A549 (cell line): ENCODE results near the gene PSAPL1. TPM values are rescaled to one million over a fixed set of nuclear protein-coding genes. Genes with fewer than 3 reads are reported as not detected.

Source experiments
- ATAC-seq, 2 experiments: fragments of 200-7000 bp in 1 of 2; fragments of >200 bp in 1 of 2; cut with Nextera tagmentation in 1 of 2; cut with Tn5 transposase in 1 of 2; 3 replicates each; pipeline versions ENCODE4 v1.8.0 to v1.9.1; 2018 to 2020; ENCODE audit warnings: mild to moderate bottlenecking in 1 of 2, moderate library complexity in 1 of 2
- CTCF ChIA-PET: fragments of 300-600 bp; sonication (Branson Sonifier 250); formaldehyde crosslinking; extraction: SDS; loops from one replicate; lab custom pipeline; 2021; ENCODE audit warnings: antibody characterized with exemption, inconsistent platforms; lab: Yijun Ruan, JAX
- POLR2A ChIA-PET: fragments of 350-600 bp; formaldehyde crosslinking; extraction: SDS; loops from one replicate; lab custom pipeline; 2021; ENCODE audit warnings: antibody characterized with exemption, inconsistent platforms; lab: Yijun Ruan, JAX
- DNase-seq, 2 experiments: peaks; one replicate each; pipeline versions ENCODE4 v3.0.0 to v3.0.0-alpha.2; 2011 to 2016; ENCODE audit warnings: low read depth in 1 of 2, low spot score in 1 of 2
- FAIRE-seq: peaks from 2 replicates; lab custom pipeline; 2011; peaks lifted over from hg19 to GRCh38; lab: Jason Lieb, UNC
- H3K27ac ChIP-seq, 2 experiments: fragments of >200 bp; sonication (Bioruptor Twin); formaldehyde crosslinking; 3 replicates each; pipeline ENCODE4 v1.5.1; 2016 to 2017
- H3K4me1 ChIP-seq: fragments of >200 bp; sonication (Bioruptor Twin); formaldehyde crosslinking; 3 replicates; pipeline ENCODE4 v1.6.1; 2016
- H3K4me2 ChIP-seq: fragments of >200 bp; sonication (Bioruptor Twin); formaldehyde crosslinking; 3 replicates; pipeline ENCODE4 v1.6.1; 2016
- H3K4me3 ChIP-seq: fragments of >200 bp; sonication (Bioruptor Twin); formaldehyde crosslinking; 3 replicates; pipeline ENCODE4 v1.5.1; 2016
- H3K9me3 ChIP-seq: fragments of >200 bp; sonication (Bioruptor Twin); formaldehyde crosslinking; 3 replicates; pipeline ENCODE4 v1.6.1; 2016
- BHLHE40 ChIP-seq: IDR thresholded peaks from 2 replicates; pipeline ENCODE4 v1.6.1; 2012; ENCODE audit warnings: low read depth, low read length, inconsistent platforms
- CBX2 ChIP-seq: fragments of 200-600 bp; sonication (generic); IDR thresholded peaks from 2 replicates; pipeline ENCODE4 v1.6.1; 2016; ENCODE audit warnings: low read depth, mild to moderate bottlenecking, borderline replicate concordance
- CEBPB ChIP-seq, 2 experiments: fragments of >200 bp in 1 of 2; sonication (Bioruptor Twin) in 1 of 2; formaldehyde crosslinking in 1 of 2; IDR thresholded peaks; 2 replicates each; pipeline ENCODE4 v1.6.1; 2012 to 2016
- HDAC2 ChIP-seq: fragments of 200-600 bp; sonication (generic); IDR thresholded peaks from 2 replicates; pipeline ENCODE4 v1.6.1; 2016
- HOXA7 ChIP-seq: fragments of 250-450 bp; sonication (Bioruptor Pico); IDR thresholded peaks from 2 replicates; pipeline ENCODE4 v1.5.0; 2020; ENCODE audit warnings: mild to moderate bottlenecking, moderate library complexity
- JUNB ChIP-seq: fragments of >200 bp; sonication (Bioruptor Twin); formaldehyde crosslinking; IDR thresholded peaks from 2 replicates; pipeline ENCODE4 v1.6.1; 2016
- MAFK ChIP-seq: fragments of 450-650 bp; IDR thresholded peaks from 2 replicates; pipeline ENCODE4 v1.6.1; 2014; ENCODE audit not compliant: partially characterized antibody
- MAZ ChIP-seq: fragments of 150-350 bp; IDR thresholded peaks from 2 replicates; pipeline ENCODE4 v1.6.1; 2014; ENCODE audit warnings: antibody characterized with exemption, low read depth, low read length, borderline replicate concordance
- PHF8 ChIP-seq: fragments of 200-600 bp; sonication (generic); IDR thresholded peaks from 2 replicates; pipeline ENCODE4 v1.6.1; 2016; ENCODE audit warnings: low read depth, mild to moderate bottlenecking, antibody characterized with exemption, moderate library complexity, borderline replicate concordance
- POLR2A ChIP-seq: IDR thresholded peaks from 2 replicates; pipeline ENCODE4 v1.6.1; 2012; ENCODE audit warnings: mild to moderate bottlenecking, low read length
- POLR2AphosphoS2 ChIP-seq: conservative IDR thresholded peaks from 2 replicates; pipeline ENCODE4 v1.6.1; 2012; ENCODE audit warnings: low read length, improper control_type of control experiment, inconsistent platforms
- RAD21 ChIP-seq, 2 experiments: fragments of >200 bp in 1 of 2; sonication (Bioruptor Twin) in 1 of 2; formaldehyde crosslinking in 1 of 2; IDR thresholded peaks in 1 of 2; conservative IDR thresholded peaks in 1 of 2; 2 replicates in 1 of 2; 3 replicates in 1 of 2; pipeline ENCODE4 v1.6.1; 2012 to 2018; ENCODE audit warnings: inconsistent platforms in 1 of 2
- RARB ChIP-seq: fragments of 250-450 bp; sonication (Bioruptor Pico); IDR thresholded peaks from 2 replicates; pipeline ENCODE4 v1.8.0; 2021; ENCODE audit warnings: mild to moderate bottlenecking, moderate library complexity
- TP53 ChIP-seq: fragments of 250-450 bp; sonication (Bioruptor Pico); IDR thresholded peaks from 2 replicates; pipeline ENCODE4 v1.5.0; 2021; ENCODE audit warnings: mild to moderate bottlenecking, moderate library complexity
- ZFP36 ChIP-seq: fragments of 450-650 bp; IDR thresholded peaks from 2 replicates; pipeline ENCODE4 v1.6.1; 2014; ENCODE audit warnings: borderline replicate concordance; ENCODE audit not compliant: partially characterized antibody
- WGBS: methylation state at CpG from one replicate; pipeline ENCODE4 v1.1.6; 2017; ENCODE audit errors: missing lambda C conversion rate; 5-methylcytosine and 5-hydroxymethylcytosine counted together
- polyA plus RNA-seq, 4 experiments: library from polyadenylated mRNA; depleted of rRNA in 3 of 4; stranded (reverse); fragments of >200 nt; fragmentation: RNase III in 1 of 4; extraction: RNeasy Plus Mini Kit Qiagen cat#74134 plus additional on column Dnase treatment in 1 of 4; gene quantifications; 2 replicates in 3 of 4; 3 replicates in 1 of 4; pipeline ENCODE4 v1.2.3, GENCODE V29; 2011 to 2017
- TF ChIP-seq, protein P1 (sequence below): fragments of 200-600 bp; sonication (generic); IDR thresholded peaks from 2 replicates; pipeline ENCODE4 v1.6.1; 2016; ENCODE audit warnings: antibody characterized with exemption, mild to moderate bottlenecking, moderate library complexity
- TF ChIP-seq, protein P2 (sequence below): fragments of 250-450 bp; sonication (Bioruptor Pico); IDR thresholded peaks from 2 replicates; pipeline ENCODE4 v1.5.0; 2020; ENCODE audit warnings: low read depth, mild to moderate bottlenecking, moderate library complexity
- TF ChIP-seq, protein P3 (sequence below): fragments of >200 bp; sonication (Bioruptor Twin); formaldehyde crosslinking; IDR thresholded peaks from 3 replicates; pipeline ENCODE4 v1.6.1; 2016

Gene PSAPL1
- polyA plus RNA-seq, 2 of the 4 experiments (the other 2 are of a cell fraction): 0.04 to 0.05 TPM

- POLR2A ChIA-PET: no interaction called here
- CTCF ChIA-PET: interaction anchor here (0.9 kb wide), 1 partner anchor 56 kb away, joined by 3 read pairs; no protein-coding TSS in a partner anchor
These were observed 42.9 kb downstream of the PSAPL1 start for GRCh38 chr4:7391637-7392437.

DNA sequence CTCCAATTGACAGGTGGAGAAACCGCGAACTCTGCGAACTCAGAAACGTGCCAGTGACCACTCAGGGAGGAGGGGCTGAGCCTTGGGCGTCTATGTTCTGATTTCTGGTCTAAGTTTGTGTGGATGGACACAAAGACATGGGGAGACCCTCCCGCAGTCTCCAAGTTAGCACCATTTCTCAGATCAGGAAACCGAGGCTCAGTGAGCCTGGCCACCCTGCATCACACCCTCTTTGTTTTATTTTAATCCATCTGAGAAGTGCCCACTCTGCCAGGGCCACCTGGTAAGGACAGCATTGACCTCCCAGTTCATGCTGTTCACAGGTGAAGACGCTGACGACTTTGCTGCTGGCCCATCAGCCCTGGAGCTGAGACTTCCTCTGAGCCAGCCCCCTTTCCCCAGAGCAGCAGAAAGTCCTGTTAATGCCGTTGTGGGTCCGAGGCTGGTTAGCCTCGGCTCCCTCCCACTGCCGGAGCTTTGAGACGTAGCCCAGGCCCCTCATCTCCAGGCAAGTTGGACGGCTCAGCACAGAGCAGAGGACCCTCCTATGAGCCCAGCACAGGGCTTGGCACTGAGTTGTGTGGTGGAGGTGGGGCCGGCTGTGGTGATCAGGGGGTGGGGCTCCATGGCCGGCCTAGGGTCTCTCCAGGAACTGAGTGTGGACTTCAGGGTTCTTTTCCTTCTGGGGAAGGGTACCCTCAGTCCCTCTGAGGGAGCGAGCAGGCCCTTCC is 43.7 kb downstream of the PSAPL1 start:
- no peaks in the 10 kb centered on the region for H3K9me3 ChIP-seq
- ChIA-PET POLR2A (no interaction called here), CTCF (interaction anchor here (0.9 kb wide), 1 partner anchor 55 kb away, joined by 3 read pairs; no protein-coding TSS in a partner anchor)
- H3K4me2 ChIP-seq: no peak overlapping the region
- FAIRE-seq: no peak
- H3K4me3 ChIP-seq: no peak overlapping the region
- ATAC-seq: no peak
- no peak for DNase-seq
- no peak overlapping the region for H3K27ac ChIP-seq
- peaks cover 10% of the 10 kb centered on the region for H3K4me1 ChIP-seq
- 72% methylated on average over 17 of the region's 18 CpGs for WGBS
- TF ChIP-seq CEBPB (IDR thresholded peaks at IDR 0.05) (no peak), RARB (CRISPR knock-in tag) (no peak), TP53 (CRISPR knock-in tag) (no peak), BHLHE40 (no peak)

More at GRCh38 chr4:7391637-7392437, 42.9 kb downstream of the PSAPL1 start:
- Histone ChIP-seq H3K9me3 (no peaks in the 10 kb centered on the region), H3K4me2 (no peak overlapping the region), H3K4me3 (no peak overlapping the region), H3K27ac (no peak overlapping the region), H3K4me1 (peaks cover 10% of the 10 kb centered on the region)
- 72% methylated on average over 8 of the region's 18 CpGs for WGBS
- FAIRE-seq: no peak
- TF ChIP-seq MAZ (no peak), MAFK (no peak), HDAC2 (no peak), ZFP36 (no peak), PHF8 (no peak), RAD21 (conservative IDR thresholded peaks at IDR 0.05 in 1 of 2, IDR thresholded peaks at IDR 0.05 in 1 of 2) (no peak), HOXA7 (CRISPR knock-in tag) (no peak), POLR2AphosphoS2 (no peak), CBX2 (no peak)
- TF ChIP-seq, protein P1, sequence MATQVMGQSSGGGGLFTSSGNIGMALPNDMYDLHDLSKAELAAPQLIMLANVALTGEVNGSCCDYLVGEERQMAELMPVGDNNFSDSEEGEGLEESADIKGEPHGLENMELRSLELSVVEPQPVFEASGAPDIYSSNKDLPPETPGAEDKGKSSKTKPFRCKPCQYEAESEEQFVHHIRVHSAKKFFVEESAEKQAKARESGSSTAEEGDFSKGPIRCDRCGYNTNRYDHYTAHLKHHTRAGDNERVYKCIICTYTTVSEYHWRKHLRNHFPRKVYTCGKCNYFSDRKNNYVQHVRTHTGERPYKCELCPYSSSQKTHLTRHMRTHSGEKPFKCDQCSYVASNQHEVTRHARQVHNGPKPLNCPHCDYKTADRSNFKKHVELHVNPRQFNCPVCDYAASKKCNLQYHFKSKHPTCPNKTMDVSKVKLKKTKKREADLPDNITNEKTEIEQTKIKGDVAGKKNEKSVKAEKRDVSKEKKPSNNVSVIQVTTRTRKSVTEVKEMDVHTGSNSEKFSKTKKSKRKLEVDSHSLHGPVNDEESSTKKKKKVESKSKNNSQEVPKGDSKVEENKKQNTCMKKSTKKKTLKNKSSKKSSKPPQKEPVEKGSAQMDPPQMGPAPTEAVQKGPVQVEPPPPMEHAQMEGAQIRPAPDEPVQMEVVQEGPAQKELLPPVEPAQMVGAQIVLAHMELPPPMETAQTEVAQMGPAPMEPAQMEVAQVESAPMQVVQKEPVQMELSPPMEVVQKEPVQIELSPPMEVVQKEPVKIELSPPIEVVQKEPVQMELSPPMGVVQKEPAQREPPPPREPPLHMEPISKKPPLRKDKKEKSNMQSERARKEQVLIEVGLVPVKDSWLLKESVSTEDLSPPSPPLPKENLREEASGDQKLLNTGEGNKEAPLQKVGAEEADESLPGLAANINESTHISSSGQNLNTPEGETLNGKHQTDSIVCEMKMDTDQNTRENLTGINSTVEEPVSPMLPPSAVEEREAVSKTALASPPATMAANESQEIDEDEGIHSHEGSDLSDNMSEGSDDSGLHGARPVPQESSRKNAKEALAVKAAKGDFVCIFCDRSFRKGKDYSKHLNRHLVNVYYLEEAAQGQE: no peak
- TF ChIP-seq, protein P2, sequence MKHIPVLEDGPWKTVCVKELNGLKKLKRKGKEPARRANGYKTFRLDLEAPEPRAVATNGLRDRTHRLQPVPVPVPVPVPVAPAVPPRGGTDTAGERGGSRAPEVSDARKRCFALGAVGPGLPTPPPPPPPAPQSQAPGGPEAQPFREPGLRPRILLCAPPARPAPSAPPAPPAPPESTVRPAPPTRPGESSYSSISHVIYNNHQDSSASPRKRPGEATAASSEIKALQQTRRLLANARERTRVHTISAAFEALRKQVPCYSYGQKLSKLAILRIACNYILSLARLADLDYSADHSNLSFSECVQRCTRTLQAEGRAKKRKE: no peak
- ATAC-seq: no peak
- no peak for DNase-seq

DNA sequence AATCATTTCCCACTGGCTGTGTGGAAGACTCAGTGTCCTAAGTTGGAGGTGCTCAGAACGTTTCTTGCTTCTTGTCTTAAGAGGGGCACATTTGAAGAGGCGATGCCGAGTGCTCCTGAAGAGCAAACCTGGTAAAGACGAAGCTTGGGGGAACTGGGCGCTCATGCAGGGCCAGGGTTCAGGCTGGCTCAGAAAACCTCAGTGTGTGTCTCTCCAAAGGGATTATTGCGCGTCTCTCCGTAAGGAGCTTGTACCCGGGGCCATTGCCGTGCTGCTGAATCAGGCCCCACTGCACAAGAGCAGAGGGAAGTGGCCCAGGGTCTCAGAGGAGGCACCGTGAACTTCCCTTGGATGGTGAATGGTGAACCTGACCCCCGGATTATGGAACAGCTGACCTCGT is 44.4 kb downstream of the PSAPL1 start:
- no peak for ATAC-seq
- H3K4me2 ChIP-seq: no peak overlapping the region
- CTCF ChIA-PET: no interaction called here
- H3K27ac ChIP-seq: no peak overlapping the region
- TF ChIP-seq ZFP36 (no peak), JUNB (no peak), POLR2A (no peak), RAD21 (conservative IDR thresholded peaks at IDR 0.05 in 1 of 2, IDR thresholded peaks at IDR 0.05 in 1 of 2) (no peak)
- TF ChIP-seq, protein P3, sequence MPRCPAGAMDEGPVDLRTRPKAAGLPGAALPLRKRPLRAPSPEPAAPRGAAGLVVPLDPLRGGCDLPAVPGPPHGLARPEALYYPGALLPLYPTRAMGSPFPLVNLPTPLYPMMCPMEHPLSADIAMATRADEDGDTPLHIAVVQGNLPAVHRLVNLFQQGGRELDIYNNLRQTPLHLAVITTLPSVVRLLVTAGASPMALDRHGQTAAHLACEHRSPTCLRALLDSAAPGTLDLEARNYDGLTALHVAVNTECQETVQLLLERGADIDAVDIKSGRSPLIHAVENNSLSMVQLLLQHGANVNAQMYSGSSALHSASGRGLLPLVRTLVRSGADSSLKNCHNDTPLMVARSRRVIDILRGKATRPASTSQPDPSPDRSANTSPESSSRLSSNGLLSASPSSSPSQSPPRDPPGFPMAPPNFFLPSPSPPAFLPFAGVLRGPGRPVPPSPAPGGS: no peak
- H3K9me3 ChIP-seq: no peaks in the 10 kb centered on the region
- H3K4me1 ChIP-seq: peaks cover 10% of the 10 kb centered on the region
- FAIRE-seq: no peak
- POLR2A ChIA-PET: no interaction called here
- no peak overlapping the region for H3K4me3 ChIP-seq
- DNase-seq: no peak
- WGBS: 57% methylated on average over 8 of the region's 13 CpGs
